ENCODE measurements around the gene FICD.
A peak's percentile ranks its signal among the peaks of the same experiment; 100 is the strongest.
"Not testable (repeated sequence)": the region's sequence is repeated elsewhere in the genome, so short reads cannot be mapped to it uniquely, and the experiment has no call there.

The FICD gene

DNA sequence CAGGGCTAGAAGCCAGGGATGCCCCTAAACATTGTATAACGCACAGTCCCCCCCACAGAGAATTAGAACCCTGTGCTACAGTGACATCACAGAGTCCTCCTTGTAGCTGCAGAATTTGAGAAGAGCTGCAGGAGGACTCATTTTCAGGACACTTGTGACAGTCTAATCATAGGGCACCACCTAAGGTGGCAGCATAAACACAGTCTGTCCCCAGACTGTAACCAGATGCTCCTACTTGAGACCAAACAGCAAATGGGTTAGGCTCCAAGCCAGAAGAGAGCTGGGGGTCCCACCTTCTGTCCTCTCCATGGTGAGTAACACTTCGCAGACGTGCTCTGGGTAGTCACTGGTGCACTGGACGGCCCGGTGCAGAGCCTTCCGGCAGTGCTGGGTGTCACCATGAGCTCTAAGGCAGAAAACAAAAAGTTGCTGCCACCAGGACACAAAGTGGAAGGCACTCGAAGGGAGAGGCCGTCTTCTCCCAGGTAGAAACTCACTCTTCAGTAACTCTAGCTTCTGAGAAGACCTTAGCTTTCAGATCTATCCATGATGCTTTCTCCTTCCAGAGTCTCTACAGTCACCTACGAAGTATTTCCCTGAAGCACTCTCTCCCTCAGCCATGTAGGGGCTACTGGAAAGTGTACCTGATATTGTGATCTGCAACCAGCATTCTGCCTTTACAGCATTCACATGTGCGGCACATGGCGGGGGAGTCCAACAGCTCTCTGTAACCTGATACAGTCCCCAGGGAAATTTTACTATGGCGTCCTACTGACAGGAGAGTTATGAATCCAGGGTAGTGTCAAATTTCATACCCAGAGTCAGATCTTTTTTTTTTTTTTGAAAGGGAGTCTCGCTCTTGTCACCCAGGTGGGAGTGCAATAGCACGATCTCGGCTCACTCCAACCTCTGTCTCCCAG lies 17.1 kb downstream of the FICD start:
- no peak for DNase-seq

DNA sequence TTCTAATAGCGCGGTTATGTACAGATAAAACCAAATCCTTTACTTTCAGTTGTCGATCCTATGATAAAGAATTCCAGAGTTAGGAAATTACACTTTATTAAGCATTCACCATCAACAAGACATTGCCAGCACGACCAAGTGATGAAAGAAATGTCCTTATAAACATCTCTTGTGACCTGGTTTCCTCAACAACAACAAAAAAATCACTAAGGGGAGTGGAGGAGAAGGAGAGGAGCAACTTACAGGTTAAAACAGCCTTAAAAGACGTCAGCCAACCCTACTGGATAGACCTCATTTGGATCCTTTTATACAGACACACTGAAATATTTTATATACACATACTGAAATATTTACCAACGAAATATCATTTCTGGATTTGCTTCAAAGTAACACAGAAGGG lies 23.1 kb downstream of the FICD start:
- DNase-seq, result no peak

DNA sequence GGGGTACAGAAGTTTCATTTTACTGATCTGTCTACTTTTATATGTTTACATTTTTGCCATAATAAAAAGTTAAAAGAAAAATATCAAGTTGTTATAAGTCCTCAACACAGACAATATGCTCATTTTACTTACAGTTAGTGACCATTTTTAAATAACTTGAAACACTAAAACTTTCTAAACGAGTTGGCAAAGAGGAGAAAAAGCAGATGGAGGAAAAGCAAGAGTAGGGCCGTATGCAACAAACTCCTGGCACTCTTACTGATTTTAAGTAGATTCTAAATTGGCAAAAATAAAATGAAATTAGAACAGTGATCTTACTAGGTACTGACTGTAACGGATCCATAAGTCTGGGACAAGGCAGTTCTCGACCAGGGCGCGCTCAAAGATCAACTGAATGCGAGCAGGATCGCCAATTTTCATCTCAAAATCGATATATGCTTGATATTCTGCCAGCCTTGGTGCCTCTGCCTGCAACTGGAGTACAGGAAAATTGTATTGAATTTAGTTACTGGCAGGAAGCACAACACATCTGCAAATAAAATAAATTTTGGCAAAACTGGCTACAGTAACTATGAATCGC lies 23.6 kb downstream of the FICD start:
- no peak for DNase-seq

DNA sequence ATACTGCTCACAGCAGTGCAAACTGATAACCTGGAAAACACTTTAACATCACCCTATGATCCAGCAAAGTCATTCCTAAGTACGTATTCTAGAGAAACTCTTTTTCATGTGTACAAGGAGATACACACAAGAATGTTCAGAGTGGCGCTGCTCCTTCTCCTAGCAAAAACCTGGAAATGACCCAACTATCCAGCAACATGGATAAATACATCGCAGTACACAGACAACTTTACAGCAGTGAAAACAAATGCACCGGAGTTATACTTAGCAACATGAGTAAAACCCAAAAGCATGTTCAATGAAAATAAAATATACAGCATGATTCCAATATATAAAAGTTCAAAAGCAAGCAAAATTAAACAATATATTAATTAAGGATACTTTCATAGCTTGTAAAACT lies 27.2 kb downstream of the FICD start:
- DNase-seq, result no peak

DNA sequence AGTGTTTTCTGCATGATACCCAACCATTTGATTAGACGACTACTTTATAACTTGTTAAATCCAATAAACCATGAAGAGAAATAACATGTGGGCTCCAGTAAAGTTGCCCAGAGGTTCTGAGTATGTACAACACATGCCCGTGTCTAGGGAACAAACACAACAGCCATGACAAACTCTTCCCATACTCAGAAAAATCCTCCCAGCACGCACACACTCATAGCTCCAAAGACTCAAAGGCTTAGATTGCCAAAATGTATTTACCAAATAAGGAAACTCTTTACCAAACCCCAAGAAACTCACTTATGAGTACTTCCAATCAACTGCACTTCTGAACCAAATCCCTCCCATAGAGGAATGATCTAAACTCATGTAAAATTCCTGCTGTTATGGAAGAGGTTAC lies 28.6 kb downstream of the FICD start:
- no peak for DNase-seq

DNA sequence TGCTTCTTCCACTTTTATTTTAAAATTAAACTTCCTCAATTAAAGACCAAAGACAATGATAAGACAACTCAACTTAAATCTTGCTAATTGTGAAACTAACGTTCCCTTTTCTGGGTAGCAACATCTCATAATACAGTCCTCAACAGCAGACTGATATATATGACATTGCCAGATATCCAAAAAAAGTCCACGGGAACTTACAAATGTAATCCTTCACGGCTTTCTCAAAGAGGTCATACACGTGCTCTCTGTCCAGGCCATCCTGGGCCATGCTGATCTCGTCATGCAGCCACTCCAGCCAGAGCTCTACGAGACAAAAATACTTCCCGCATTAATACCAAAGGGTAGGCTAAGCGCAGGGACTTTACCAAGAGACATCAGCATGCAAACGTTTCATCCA lies 32.6 kb downstream of the FICD start:
- no peak for DNase-seq

DNA sequence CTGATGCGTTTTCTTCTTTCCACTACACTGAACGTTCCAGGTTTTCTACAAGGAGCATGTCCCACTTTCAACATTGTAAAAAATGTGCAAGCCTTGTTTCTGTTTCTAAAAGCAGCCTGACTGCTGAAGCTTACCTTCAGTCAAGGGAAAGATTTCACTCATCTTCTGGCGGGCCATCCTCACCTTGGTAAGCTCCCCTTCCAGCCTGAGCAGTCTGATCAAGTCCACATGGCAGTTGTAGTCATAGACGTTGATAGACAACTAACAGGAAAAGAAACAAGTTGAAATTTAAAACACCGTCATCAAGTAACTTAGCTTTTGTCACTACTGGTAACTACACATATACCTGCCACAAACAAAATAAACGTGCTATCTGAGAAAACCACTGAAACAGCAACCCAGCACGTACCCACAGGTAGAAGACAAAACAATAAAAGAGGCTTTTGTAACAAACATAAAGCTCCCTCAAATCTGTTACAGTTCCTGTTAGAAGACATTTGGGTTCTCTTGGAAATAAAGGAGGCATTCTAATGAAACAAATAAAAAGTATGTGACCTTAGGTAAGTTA lies 34.0 kb downstream of the FICD start:
- no peak for DNase-seq

DNA sequence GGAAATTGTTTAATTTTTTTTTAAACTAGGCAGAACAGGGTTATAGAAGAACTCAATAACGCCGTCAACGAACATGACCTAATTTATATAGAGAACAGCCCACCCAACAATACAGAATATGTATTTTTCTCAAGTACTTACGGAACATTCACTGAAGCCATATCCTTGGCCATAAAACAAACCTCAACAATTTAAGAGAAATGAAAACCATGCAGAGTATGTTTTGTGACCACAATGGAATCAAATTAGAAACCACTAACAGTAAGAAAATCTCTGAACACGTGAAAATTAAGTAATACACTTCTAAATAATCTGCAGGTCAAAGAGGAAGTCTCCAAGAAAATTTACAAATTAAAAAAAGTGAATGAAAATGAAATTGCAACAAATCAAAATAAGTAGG lies 36.5 kb downstream of the FICD start:
- no peak for DNase-seq

DNA sequence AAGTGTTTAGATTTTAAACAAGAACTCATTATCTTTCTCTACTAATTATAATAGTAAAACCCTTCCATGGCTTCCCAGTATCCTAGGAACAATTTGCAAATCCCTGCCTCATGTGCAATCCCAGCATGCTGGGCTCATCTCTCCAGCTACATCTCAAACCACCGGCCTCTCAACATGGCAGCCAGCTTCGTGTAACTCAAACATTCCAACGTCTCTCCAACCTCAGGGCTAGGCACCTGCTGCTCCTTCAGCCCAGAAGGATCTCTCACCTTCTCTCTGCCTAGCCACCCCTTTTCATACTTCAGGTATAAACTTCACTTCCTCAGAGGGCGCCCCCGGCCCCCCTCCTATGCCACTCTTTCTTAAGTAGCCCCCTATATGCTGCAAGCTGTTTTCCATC lies 38.7 kb downstream of the FICD start:
- no peak for DNase-seq

DNA sequence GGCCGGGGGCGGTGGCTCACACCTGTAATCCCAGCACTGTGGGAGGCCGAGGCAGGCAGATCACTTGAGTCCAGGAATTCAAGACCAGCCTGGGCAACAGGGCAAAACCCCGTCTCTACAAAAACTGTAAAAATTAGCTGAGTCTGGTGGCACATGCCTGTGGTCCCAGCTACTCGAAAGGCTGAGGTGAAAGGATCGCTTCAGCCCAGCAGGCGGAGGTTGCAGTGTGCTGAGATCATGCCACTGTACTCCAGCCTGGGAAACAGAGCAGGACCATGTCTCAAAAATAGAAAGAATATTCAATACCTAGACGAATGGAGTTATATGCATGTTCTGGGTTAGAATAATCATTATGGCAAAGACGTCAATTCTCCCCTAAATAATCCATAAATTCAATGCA lies 40.3 kb downstream of the FICD start:
- not testable (repeated sequence) for DNase-seq

DNA sequence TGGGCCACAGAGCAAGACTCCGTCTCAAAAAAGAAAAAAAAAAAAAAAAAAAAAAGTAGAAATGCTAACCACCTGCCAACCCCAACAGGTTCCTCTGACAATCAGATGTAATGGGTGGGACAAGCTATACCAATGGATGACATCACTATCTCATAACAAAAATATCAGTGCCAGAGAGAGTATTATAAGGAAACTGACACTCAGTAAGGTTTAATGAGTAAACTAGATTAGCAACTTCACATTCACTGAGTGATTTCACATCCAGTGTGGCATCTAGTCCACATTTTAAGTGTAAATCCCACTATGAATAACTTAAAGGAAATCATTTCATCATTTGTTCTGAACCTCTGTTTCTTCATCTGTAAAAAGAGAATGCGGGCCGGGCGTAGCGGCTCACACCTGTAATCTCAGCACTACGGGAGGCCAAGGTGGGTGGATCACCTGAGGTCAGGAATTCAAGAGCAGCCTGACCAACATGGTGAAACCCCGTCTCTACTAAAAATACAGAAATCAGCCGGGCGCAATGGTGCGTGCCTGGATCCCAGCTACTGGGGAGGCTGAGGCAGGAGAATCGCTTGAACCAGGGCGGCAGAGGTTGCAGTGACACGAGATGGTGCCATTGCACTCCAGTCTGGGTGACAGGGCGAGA lies 44.1 kb downstream of the FICD start:
- DNase-seq, result no peak

DNA sequence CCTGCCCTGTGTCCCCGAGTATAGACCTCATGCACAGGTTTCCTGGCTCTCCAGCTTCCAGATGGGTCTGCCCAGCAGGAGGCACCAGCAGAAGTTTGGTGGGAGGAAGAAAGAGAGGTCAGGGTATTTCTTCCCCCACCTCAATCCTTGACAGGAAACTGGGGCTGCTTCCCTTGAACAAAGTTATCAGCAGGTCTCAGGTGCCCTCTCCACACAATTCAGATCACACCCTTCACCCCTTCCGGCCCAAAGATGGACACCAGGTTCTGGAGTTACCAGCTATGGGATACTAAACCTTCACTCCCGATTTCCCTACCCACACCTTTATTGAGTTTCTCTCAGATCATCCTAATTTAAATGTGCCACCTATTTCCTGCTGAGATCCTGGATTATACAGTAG lies 44.7 kb downstream of the FICD start:
- DNase-seq, result no peak

DNA sequence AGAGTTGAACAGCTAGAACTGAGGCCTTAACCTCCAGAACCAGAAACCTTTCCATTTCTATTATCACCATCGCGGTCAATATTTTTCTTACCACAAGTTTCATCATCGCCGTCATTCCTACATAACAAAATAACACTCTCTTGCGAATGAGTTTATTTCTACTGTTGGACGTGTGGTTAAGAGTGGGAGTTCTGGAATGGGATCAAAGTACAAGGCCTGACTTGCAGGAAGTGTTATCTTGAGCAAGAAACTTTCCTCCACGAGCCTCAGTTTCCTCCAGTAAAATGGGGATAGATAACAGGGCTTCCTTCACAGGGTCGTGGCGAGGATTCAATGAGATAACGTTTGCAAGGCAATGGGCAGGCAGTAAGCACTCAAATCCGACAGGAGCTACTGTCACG lies 45.2 kb downstream of the FICD start:
- no peak for DNase-seq

DNA sequence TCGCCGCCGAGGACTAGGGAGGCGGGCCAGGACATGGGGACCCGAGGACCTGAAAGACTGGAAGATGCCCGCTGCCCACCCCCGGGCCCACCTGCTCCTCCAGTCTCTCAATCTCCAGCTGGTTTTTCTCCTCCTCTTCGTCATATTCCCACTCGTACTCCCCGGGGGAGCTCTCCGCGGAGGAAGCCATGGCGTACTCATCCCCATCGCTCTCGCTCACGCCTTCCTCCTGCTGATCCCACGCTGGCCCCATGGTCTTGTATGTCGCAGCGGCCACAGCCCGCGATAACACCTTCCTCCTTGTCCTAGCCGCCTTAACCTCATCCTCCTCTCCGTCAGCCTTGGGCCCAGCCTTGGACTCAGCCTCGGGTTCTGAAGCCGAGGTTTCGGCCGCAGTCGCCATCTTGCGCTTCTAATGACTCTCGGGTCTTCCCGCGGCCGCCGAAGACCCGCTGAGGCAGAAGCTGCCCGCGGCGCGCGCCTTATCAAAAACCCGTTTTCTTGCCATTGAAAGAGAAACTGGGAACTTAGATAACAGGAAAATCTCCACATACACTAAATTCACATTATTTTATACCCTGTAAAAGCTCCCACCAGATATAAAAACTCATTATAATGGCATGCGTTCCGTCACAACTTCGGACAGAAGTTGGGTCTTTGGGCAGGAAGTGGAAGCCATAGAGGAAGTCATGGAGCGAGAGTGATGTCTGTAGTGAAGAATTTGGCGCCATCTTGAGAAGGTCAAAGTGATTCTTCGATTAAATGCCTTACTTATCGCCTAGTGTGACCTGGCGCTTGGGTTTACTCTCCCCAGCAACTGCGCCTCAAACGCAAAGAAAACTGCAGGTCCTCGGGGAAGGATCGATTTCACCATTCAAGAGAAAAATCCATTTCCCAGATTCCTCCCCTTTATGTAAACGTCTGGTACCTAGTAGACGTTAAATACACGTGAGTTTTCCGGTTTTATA lies 46.0 kb downstream of the FICD start, which contains the start of gene SART3:
SART3 (minus strand) TSS at position 422 of the 968 bp plus-strand sequence; CDS start at position 403, 19 bp downstream.
- peak in 54 of 56 donors; percentile 23 to 90 (median 67) for DNase-seq

DNA sequence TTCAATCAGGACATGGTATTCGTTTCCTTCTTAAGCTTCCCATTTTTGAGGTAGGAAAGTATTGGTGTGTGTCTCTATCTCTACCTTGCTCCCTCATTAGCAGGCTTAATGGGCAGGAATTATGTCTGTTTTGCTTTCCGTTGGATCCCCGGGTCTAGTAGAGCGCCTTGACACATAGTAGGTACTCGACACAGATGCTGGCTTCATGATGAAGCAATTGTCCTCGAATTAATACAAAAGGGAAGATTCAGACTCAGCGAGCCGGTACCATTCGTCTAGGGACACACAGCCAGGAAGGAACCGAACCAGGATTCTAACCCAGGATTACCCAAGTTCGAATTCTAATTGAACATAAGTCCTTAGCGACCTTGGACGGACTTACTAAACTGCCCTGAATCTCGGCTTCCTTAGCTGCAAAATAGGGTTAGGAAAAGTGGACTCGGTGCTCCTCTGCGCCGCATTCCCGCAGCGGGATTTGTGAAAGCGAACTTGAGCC lies 46.8 kb downstream of the FICD start:
- no peak for DNase-seq

DNA sequence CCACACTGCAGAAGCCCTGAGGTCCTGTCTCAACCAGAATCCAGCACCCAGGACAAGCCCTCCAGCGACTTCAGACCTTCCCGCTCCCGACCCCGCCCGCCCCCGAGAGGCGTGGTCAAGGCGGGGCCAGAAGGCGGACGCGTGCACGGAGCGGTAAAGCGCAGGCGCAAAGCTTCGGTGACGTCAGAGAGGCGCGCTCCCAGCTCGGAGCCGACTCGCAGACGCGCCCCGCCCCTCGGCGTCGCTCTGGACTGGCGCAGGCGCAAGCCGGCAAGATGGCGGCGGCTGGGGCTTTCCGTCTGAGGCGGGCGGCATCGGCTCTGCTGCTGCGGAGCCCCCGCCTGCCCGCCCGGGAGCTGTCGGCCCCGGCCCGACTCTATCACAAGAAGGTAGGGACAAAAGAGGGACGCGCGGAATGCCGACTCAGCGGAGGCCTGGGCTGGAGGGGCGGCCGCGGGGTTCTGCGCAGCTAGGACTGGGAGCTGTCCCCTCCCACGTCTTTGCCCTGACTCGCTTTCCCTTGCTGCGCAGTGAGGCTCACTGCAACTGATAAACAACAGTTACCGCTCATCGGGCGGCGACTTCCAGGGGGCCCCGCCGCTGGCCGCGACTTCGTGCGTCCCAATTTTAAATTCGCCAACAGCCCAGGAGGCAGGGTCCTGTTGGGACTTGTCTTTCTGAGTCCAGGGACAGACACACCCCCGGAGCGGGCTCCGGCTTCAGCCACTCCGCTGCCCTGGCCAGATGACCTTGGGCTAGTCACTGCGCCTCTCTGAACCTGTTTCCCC lies 47.5 kb downstream of the FICD start, which contains the start of gene ISCU:
ISCU (plus strand) TSS at position 249 of the 788 bp plus-strand sequence; CDS start at position 276, 27 bp downstream.
- DNase-seq, result peak; percentile 64 to 99 (median 96)

DNA sequence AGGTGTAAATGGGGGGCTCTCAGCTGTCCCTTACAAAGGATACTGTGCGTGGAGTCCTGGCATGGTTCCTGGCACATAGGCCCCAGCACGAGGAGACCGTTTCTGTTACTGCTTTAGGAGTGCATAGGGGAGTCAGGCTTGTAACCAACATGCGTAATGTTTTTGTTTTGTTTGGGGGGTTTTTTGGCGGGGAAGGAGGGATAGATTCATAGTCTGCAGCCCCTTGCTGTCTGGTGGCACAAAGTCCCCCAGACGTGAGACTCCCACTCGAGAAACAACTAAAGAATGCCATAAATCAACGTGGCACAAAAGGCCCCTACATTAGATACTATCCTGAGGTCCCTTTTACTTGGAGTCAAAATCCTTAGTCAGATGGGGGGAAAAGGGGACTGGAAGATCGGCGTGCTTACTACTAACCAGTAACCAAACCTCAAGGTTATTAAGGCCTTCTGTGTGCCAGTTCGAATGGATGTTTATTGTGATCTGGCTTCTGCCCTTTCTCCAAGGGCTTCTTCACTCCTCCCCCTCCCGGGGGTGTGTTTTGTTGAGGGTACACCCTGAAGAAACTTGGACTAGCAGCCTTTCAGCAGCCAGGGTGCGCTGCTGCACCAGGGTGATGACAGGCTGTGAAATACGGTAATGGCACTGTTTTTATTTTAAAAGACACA lies 48.2 kb downstream of the FICD start:
- DNase-seq, result peak in 49 of 56 donors; percentile 17 to 88 (median 57)

DNA sequence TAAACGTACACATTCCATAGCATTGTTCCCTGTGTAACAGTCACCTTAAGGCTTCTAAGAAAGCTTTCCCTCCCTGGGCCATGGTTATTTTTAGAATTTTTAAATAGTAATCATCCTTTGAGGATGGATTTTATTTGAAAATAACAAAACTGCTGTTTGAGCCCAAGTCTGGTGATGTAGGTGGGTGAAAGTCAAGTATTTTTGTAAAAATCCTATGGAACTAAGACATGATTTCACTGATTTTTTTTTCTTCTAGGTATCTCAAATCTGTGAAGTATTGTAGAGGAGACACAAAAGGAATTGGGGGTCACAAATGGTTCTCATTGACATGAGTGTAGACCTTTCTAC lies 48.7 kb downstream of the FICD start:
- no peak for DNase-seq

DNA sequence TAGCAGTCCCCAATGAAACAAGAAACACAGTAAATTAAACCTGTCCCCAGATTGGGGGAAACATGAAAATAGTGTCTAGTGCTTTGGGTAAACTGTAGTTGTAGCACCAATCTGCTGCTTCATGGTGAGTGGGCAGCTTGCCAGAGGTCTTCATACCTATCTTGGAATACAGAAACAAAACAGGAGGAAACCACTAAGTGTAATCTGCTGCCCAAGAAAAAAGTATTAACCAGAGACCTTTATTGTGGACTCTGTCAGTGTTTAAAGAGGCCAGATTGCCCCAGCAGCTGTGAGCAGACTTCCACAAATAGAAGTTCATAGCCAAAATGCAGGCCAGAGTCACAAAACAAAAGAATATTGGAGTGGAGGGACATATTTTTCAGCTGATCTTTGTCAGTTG lies 49.6 kb downstream of the FICD start:
- DNase-seq, result no peak
